ENCODE data around the gene TOLLIP. TPM values are rescaled to one million over a fixed set of nuclear protein-coding genes. Genes with fewer than 3 reads are reported as not detected.

Gene TOLLIP
- total RNA-seq, 1 experiment from 2014 or later: 32.3 TPM

- TF ChIP-seq ZNF425 (CRISPR knock-in tag; conservative IDR thresholded peaks at IDR 0.05): no peak
- no peak for TF ChIP-seq GTF2I (CRISPR knock-in tag; conservative IDR thresholded peaks at IDR 0.05)
- no peak for TF ChIP-seq SP1 (CRISPR knock-in tag; conservative IDR thresholded peaks at IDR 0.05)
Observed at GRCh38 chr11:1292018-1292643, 17.3 kb downstream of the TOLLIP start (continued).

- DNase-seq (ENCODE audit: low spot score): no peak
- Mint-ChIP-seq H3K4me3 (no peak overlapping the region), H3K36me3 (peaks cover 11% of the 10 kb centered on the region), H3K27me3 (ENCODE audit: low read depth) (no peaks in the 10 kb centered on the region), H3K9me3 (no peaks in the 10 kb centered on the region; the same call in 1 of the 2 replicates), H3K27ac (no peak overlapping the region), H3K4me1 (no peaks in the 10 kb centered on the region)
- TF ChIP-seq NR1H2 (CRISPR knock-in tag; IDR thresholded peaks at IDR 0.05) (no peak), TCF7 (CRISPR knock-in tag; IDR thresholded peaks at IDR 0.05; ENCODE audit: low read depth) (no peak), MAX (CRISPR knock-in tag; IDR thresholded peaks at IDR 0.05) (no peak), ATF1 (CRISPR knock-in tag; IDR thresholded peaks at IDR 0.05) (no peak), ZNF423 (CRISPR knock-in tag; IDR thresholded peaks at IDR 0.05) (no peak)
- POLR2A ChIA-PET: no interaction called here
- CTCF ChIA-PET: no interaction called here
- ATAC-seq: no peak
Observed at GRCh38 chr11:1291295-1292017, 18.0 kb downstream of the TOLLIP start.

GRCh38 chr11:1290052-1291040 is 19.1 kb downstream of the TOLLIP start:
- CTCF ChIA-PET: no interaction called here
- no peak overlapping the region; the same call in 1 of the 2 replicates for H3K27ac Mint-ChIP-seq
- no peaks in the 10 kb centered on the region; the same call in 1 of the 2 replicates for H3K9me3 Mint-ChIP-seq
- H3K36me3 Mint-ChIP-seq: peaks cover 15% of the 10 kb centered on the region
- no peaks in the 10 kb centered on the region for H3K4me1 Mint-ChIP-seq
- DNase-seq (ENCODE audit: low spot score) (no peak), ATAC-seq (no peak)
- H3K4me3 Mint-ChIP-seq: no peak overlapping the region
- POLR2A ChIA-PET: no interaction called here
- no peaks in the 10 kb centered on the region for H3K27me3 Mint-ChIP-seq (ENCODE audit: low read depth)
- TF ChIP-seq ZNF263 (CRISPR knock-in tag; IDR thresholded peaks at IDR 0.05; ENCODE audit: low read depth) (no peak), ZNF121 (CRISPR knock-in tag; IDR thresholded peaks at IDR 0.05) (no peak), FOXK1 (CRISPR knock-in tag; IDR thresholded peaks at IDR 0.05) (no peak), SMAD3 (CRISPR knock-in tag; IDR thresholded peaks at IDR 0.05; ENCODE audit: borderline replicate concordance) (no peak), E2F4 (CRISPR knock-in tag; IDR thresholded peaks at IDR 0.05; ENCODE audit: borderline replicate concordance, low read depth) (no peak), NFATC4 (CRISPR knock-in tag; IDR thresholded peaks at IDR 0.05) (no peak), ZNF425 (CRISPR knock-in tag; conservative IDR thresholded peaks at IDR 0.05) (no peak), PRRX2 (CRISPR knock-in tag; IDR thresholded peaks at IDR 0.05) (no peak), TEAD1 (CRISPR knock-in tag; IDR thresholded peaks at IDR 0.05) (no peak), NR2C2 (CRISPR knock-in tag; IDR thresholded peaks at IDR 0.05) (no peak), PREB (CRISPR knock-in tag; IDR thresholded peaks at IDR 0.05; ENCODE audit: borderline replicate concordance) (no peak), IRF1 (CRISPR knock-in tag; IDR thresholded peaks at IDR 0.05) (no peak), ZNF416 (CRISPR knock-in tag; IDR thresholded peaks at IDR 0.05) (no peak), ZNF232 (CRISPR knock-in tag; IDR thresholded peaks at IDR 0.05) (no peak), E2F5 (CRISPR knock-in tag; IDR thresholded peaks at IDR 0.05) (no peak)

Data from WTC11 (cell line).